Measurements from ENCODE around the gene NTSR2. TPM values are rescaled to one million over a fixed set of nuclear protein-coding genes. Genes with fewer than 3 reads are reported as not detected.

The NTSR2 gene
- total RNA-seq, 2 experiments from 2014 or later = not detected

GRCh38 chr2:11615209-11615608 lies 54.8 kb downstream of the NTSR2 start:
- POLR2A ChIA-PET = no interaction called here
- Histone ChIP-seq H3K4me1 (ENCODE audit: insufficient read depth, low read length, poor library complexity, severe bottlenecking) (no peaks in the 10 kb centered on the region), H4K20me1 (ENCODE audit: insufficient read depth, low read length) (no peaks in the 10 kb centered on the region), H2AFZ (ENCODE audit: low read length) (no peak overlapping the region), H3K4me3 (ENCODE audit: low read depth, low read length, poor library complexity, severe bottlenecking) (no peak overlapping the region), H3K36me3 (ENCODE audit: insufficient read depth, low read length) (no peaks in the 10 kb centered on the region), H3K9me3 (ENCODE audit: low read length) (no peaks in the 10 kb centered on the region), H3K9me2 (ENCODE audit: insufficient read depth, low read length) (no peaks in the 10 kb centered on the region), H3K4me2 (ENCODE audit: low read length) (no peak overlapping the region), H3K79me2 (ENCODE audit: insufficient read depth, low read depth, low read length) (no peaks in the 10 kb centered on the region), H3K27ac (ENCODE audit: low read depth, low read length, poor library complexity, severe bottlenecking) (no peak overlapping the region)
- BruUV-seq (replicated peaks) = no TSS peak
- no peak for TF ChIP-seq CTCF (conservative IDR thresholded peaks at IDR 0.05; ENCODE audit: low read length)
- no peak for TF ChIP-seq EZH2phosphoT487 (IDR thresholded peaks at IDR 0.05; ENCODE audit: borderline replicate concordance, low read depth, low read length)
- intact Hi-C loops (cut with micrococcal nuclease; ENCODE audit: unreplicated experiment) = no loop called here
- DNase-seq (ENCODE audit: low spot score) = no peak
- CTCF ChIA-PET (ENCODE audit: unreplicated experiment) = no interaction called here

- Histone ChIP-seq H3K27ac (ENCODE audit: low read depth, low read length, poor library complexity, severe bottlenecking) (no peak overlapping the region), H3K4me3 (ENCODE audit: low read depth, low read length, poor library complexity, severe bottlenecking) (no peak overlapping the region), H3K79me2 (ENCODE audit: insufficient read depth, low read depth, low read length) (no peaks in the 10 kb centered on the region), H4K20me1 (ENCODE audit: insufficient read depth, low read length) (no peaks in the 10 kb centered on the region), H3K4me2 (ENCODE audit: low read length) (no peak overlapping the region), H3K4me1 (ENCODE audit: insufficient read depth, low read length, poor library complexity, severe bottlenecking) (no peaks in the 10 kb centered on the region), H2AFZ (ENCODE audit: low read length) (no peak overlapping the region), H3K9me3 (ENCODE audit: low read length) (no peaks in the 10 kb centered on the region), H3K9me2 (ENCODE audit: insufficient read depth, low read length) (no peaks in the 10 kb centered on the region), H3K36me3 (ENCODE audit: insufficient read depth, low read length) (no peaks in the 10 kb centered on the region)
- DNase-seq (ENCODE audit: low spot score) = no peak
- POLR2A ChIA-PET = no interaction called here
- CTCF ChIA-PET (ENCODE audit: unreplicated experiment) = no interaction called here
- no TSS peak for BruUV-seq (replicated peaks)
- TF ChIP-seq EZH2phosphoT487 (IDR thresholded peaks at IDR 0.05; ENCODE audit: borderline replicate concordance, low read depth, low read length) (no peak), CTCF (conservative IDR thresholded peaks at IDR 0.05; ENCODE audit: low read length) (no peak)
- intact Hi-C loops (cut with micrococcal nuclease; ENCODE audit: unreplicated experiment) = no loop called here
These were observed 56.7 kb downstream of the NTSR2 start for GRCh38 chr2:11613297-11613696.

GRCh38 chr2:11612553-11613215 lies 57.3 kb downstream of the NTSR2 start:
- Histone ChIP-seq H3K9me3 (ENCODE audit: low read length) (no peaks in the 10 kb centered on the region), H3K27ac (ENCODE audit: low read depth, low read length, poor library complexity, severe bottlenecking) (no peak overlapping the region), H2AFZ (ENCODE audit: low read length) (no peak overlapping the region), H4K20me1 (ENCODE audit: insufficient read depth, low read length) (no peaks in the 10 kb centered on the region), H3K4me1 (ENCODE audit: insufficient read depth, low read length, poor library complexity, severe bottlenecking) (no peaks in the 10 kb centered on the region), H3K4me3 (ENCODE audit: low read depth, low read length, poor library complexity, severe bottlenecking) (no peak overlapping the region), H3K79me2 (ENCODE audit: insufficient read depth, low read depth, low read length) (no peaks in the 10 kb centered on the region), H3K36me3 (ENCODE audit: insufficient read depth, low read length) (no peaks in the 10 kb centered on the region), H3K9me2 (ENCODE audit: insufficient read depth, low read length) (no peaks in the 10 kb centered on the region), H3K4me2 (ENCODE audit: low read length) (no peak overlapping the region)
- no TSS peak for BruUV-seq (replicated peaks)
- ChIA-PET POLR2A (interaction anchor here (0.6 kb wide), 1 partner anchor 351 kb away, joined by 3 read pairs; no protein-coding TSS in a partner anchor), CTCF (ENCODE audit: unreplicated experiment) (no interaction called here)
- DNase-seq (ENCODE audit: low spot score) = no peak
- TF ChIP-seq CTCF (conservative IDR thresholded peaks at IDR 0.05; ENCODE audit: low read length) (no peak), EZH2phosphoT487 (IDR thresholded peaks at IDR 0.05; ENCODE audit: borderline replicate concordance, low read depth, low read length) (no peak)
- intact Hi-C loops (cut with micrococcal nuclease; ENCODE audit: unreplicated experiment) = no loop called here

Data from OCI-LY7 (cell line).